Measurements from ENCODE around the gene DYNC1H1.
"Not testable (repeated sequence)": the region's sequence is repeated elsewhere in the genome, so short reads cannot be mapped to it uniquely, and the experiment has no call there.

DYNC1H1 gene

DNA sequence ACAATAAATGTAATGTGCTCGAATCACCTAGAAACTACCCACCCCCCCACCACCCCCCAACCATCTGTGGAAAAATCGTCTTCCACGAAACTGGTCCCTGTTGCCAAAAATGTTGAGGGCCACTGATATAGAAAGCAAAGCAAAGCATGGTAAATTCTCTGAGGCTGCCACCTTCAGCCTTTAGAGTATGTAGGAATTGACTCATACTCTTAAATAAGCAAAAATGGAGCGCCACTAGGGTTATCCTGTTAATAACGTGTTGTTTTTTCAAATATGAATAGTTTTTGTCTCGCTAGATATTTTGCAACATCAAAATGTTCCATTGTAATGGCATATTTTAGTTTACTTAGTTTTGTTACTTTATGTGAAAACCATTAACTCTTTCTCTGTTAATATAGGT, 18.2 kb downstream of the DYNC1H1 start:
- TF ChIP-seq, protein P1, sequence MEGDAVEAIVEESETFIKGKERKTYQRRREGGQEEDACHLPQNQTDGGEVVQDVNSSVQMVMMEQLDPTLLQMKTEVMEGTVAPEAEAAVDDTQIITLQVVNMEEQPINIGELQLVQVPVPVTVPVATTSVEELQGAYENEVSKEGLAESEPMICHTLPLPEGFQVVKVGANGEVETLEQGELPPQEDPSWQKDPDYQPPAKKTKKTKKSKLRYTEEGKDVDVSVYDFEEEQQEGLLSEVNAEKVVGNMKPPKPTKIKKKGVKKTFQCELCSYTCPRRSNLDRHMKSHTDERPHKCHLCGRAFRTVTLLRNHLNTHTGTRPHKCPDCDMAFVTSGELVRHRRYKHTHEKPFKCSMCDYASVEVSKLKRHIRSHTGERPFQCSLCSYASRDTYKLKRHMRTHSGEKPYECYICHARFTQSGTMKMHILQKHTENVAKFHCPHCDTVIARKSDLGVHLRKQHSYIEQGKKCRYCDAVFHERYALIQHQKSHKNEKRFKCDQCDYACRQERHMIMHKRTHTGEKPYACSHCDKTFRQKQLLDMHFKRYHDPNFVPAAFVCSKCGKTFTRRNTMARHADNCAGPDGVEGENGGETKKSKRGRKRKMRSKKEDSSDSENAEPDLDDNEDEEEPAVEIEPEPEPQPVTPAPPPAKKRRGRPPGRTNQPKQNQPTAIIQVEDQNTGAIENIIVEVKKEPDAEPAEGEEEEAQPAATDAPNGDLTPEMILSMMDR (IDR thresholded peaks at IDR 0.05) = no peak
- TF ChIP-seq ZFX (IDR thresholded peaks at IDR 0.05; ENCODE audit: borderline replicate concordance) = no peak
- H3K27ac ChIP-seq = no peak overlapping the region

DNA sequence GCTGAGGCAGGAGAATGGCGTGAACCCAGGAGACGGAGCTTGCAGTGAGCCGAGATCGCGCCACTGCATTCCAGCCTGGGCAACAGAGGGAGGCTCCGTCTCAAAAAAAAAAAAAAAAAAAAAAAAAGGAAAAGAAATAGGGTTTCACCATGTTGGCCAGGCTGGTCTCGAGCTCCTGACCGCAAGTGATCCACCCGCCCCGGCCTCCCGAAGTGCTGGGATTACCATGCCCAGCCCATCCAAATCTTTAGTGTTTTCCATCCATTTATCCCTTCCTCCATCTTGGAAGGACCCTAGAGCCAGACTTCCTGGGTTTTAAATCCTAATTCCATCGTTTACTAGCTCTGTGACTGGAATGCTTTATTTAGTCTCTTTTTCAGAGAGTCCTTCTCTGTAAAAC, 20.5 kb downstream of the DYNC1H1 start:
- H3K27ac ChIP-seq = not testable (repeated sequence)

DNA sequence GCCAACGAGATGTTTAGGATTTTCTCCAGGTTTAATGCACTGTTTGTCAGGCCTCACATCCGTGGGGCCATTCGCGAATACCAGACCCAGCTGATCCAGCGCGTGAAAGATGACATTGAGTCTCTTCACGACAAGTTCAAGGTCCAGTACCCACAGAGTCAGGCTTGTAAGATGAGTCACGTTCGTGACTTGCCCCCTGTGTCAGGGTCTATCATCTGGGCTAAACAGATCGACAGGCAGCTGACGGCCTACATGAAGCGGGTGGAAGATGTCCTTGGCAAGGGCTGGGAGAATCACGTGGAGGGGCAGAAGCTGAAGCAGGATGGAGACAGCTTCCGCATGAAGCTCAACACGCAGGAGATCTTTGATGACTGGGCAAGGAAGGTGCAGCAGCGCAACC, 21.6 kb downstream of the DYNC1H1 start:
- TF ChIP-seq, protein P1 (IDR thresholded peaks at IDR 0.05) = no peak
- no peak for TF ChIP-seq ZFX (IDR thresholded peaks at IDR 0.05; ENCODE audit: borderline replicate concordance)
- no peak overlapping the region for H3K27ac ChIP-seq

DNA sequence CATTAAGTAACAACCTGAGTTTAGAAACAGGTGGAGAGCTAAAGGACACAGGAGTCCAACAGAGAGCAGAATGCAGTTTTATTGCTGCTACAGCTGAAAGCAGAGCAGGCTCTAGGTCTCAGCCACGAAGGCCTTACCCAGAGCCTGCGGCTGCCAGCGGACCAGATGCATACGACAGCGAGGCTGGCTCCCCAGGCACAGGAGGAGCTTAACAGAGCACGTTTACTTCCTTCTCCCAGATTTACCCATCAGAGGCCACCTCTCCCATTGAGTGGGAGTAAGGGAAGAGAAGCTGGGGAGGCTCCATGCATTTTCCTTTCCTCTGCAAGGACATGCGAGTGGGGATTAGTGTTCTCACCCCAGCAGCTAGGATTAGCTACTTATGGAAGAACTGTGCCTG, 22.6 kb downstream of the DYNC1H1 start:
- H3K27ac ChIP-seq = no peak overlapping the region
- TF ChIP-seq, protein P1 (IDR thresholded peaks at IDR 0.05) = no peak
- no peak for TF ChIP-seq ZFX (IDR thresholded peaks at IDR 0.05; ENCODE audit: borderline replicate concordance)

GRCh38 chr14:101988377-101988776, 24.0 kb downstream of the DYNC1H1 start:
- H3K27ac ChIP-seq = no peak overlapping the region
- TF ChIP-seq ZFX (IDR thresholded peaks at IDR 0.05; ENCODE audit: borderline replicate concordance) = no peak
- TF ChIP-seq, protein P1 (IDR thresholded peaks at IDR 0.05) = no peak

DNA sequence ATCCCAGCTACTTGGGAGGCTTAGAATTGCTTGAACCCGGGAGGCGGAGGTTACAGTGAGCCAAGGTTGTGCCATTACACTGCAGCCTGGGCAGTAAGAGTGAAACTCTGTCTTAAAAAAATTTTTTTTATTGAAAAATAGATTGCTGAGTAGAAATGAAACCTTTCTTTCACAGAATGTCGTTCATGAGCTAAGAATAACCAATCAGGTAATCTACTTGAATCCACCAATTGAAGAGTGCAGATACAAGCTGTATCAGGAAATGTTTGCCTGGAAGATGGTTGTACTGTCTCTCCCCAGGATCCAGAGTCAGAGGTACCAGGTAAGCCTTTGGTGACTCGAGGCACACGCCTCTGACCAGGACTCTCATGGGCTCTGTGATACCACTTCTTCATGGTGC, 27.0 kb downstream of the DYNC1H1 start:
- H3K27ac ChIP-seq = no peak overlapping the region
- TF ChIP-seq, protein P1 (IDR thresholded peaks at IDR 0.05) = no peak
- TF ChIP-seq ZFX (IDR thresholded peaks at IDR 0.05; ENCODE audit: borderline replicate concordance) = no peak

- TF ChIP-seq ZFX (IDR thresholded peaks at IDR 0.05; ENCODE audit: borderline replicate concordance) = no peak
- TF ChIP-seq, protein P1 (IDR thresholded peaks at IDR 0.05) = no peak
- H3K27ac ChIP-seq = no peak overlapping the region
These were observed 28.3 kb downstream of the DYNC1H1 start for GRCh38 chr14:101992708-101993107.

Measured in 22Rv1 (cell line).